Astrocyte (in vitro differentiated cells and primary cell): Measurements from ENCODE around the gene OR2T2.
"Not testable (repeated sequence)": the region's sequence is repeated elsewhere in the genome, so short reads cannot be mapped to it uniquely, and the experiment has no call there.

ENCODE experiments used
- EZH2 ChIP-seq: IDR thresholded peaks from 2 replicates; pipeline ENCODE4 v1.6.1; 2012; ENCODE audit warnings: mild to moderate bottlenecking, low read length, inconsistent platforms; ENCODE audit not compliant: insufficient read depth
- TF ChIP-seq, protein P1 (sequence below): IDR thresholded peaks from 2 replicates; pipeline ENCODE4 v1.5.1; 2011; ENCODE audit warnings: low read depth, mild to moderate bottlenecking, inconsistent platforms, low read length, moderate library complexity; ENCODE audit not compliant: insufficient read depth

DNA sequence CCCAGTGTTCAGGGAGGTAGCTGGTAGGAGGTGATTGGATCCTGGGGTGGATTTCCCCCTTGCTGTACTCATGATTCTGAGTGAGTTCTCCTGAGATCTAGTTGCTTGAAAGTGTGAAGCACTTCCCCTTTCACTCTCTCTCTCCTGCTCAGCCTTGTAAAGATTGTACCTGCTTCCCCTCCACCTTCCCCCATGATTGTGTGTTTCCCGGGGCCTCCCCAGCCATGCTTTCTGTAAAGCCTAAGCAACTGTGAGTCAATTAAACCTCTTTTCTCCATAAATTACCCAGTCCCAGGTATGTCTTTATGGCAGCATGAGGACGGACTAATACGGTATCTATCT lies 17.3 kb upstream of the OR2T2 start:
- TF ChIP-seq, protein P1, sequence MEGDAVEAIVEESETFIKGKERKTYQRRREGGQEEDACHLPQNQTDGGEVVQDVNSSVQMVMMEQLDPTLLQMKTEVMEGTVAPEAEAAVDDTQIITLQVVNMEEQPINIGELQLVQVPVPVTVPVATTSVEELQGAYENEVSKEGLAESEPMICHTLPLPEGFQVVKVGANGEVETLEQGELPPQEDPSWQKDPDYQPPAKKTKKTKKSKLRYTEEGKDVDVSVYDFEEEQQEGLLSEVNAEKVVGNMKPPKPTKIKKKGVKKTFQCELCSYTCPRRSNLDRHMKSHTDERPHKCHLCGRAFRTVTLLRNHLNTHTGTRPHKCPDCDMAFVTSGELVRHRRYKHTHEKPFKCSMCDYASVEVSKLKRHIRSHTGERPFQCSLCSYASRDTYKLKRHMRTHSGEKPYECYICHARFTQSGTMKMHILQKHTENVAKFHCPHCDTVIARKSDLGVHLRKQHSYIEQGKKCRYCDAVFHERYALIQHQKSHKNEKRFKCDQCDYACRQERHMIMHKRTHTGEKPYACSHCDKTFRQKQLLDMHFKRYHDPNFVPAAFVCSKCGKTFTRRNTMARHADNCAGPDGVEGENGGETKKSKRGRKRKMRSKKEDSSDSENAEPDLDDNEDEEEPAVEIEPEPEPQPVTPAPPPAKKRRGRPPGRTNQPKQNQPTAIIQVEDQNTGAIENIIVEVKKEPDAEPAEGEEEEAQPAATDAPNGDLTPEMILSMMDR = not testable (repeated sequence)
- TF ChIP-seq EZH2 = not testable (repeated sequence)
